ENCODE measurements around the gene SLC7A1. TPM values are rescaled to one million over a fixed set of nuclear protein-coding genes. Genes with fewer than 3 reads are reported as not detected.

Gene SLC7A1
- total and polyA plus RNA-seq, 2 of the 8 experiments (the other 6 are each of a cell fraction or from before 2014, with no cell fraction given) = 26.8 to 114 TPM

DNA sequence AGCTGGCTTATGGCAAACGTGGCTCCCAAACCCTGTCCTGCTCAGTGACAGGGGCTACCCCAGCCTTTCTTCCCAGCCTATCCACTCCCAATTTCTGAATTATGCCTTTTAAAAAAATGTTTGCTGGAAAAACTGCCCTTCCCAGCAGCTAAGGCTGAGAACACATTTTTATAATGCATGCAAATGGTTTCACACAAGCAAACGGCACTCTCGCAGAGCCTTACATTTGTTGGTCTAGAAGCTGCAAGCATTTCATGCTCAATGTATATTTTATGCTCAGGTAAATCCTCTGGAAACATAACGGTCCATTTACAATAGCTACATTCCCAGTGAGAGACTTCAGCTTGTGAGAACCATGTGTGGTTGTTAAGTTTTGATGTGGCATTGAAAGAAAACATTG, 61.4 kb downstream of the SLC7A1 start:
- ChIA-PET CTCF (ENCODE audit: partially characterized antibody) (interaction anchor here (1.1 to 1.3 kb wide), 4 partner anchors 8 to 173 kb away, joined by 3 to 4 read pairs (median 3); no protein-coding TSS in a partner anchor), POLR2A (ENCODE audit: partially characterized antibody) (no interaction called here)
- Histone ChIP-seq H3K4me2 (ENCODE audit: insufficient read depth in 1 of 2, low read depth in 2 of 2, low read length in 2 of 2) (no peak overlapping the region), H2BK120ac (replicated peaks; ENCODE audit: low read depth, low read length) (no peak overlapping the region), H3K4me1 (replicated peaks in 1 of 4; ENCODE audit: control insufficient read depth in 3 of 4, insufficient read depth in 4 of 4, low read length in 3 of 4) (0 out of 7 replicates have a peak, but pooled peaks cover 0 to 2% (median 0%) of the 10 kb centered on the region in 4 experiments), H3K56ac (replicated peaks; ENCODE audit: insufficient read length, low read depth, low read length) (no peak overlapping the region), H3K79me2 (ENCODE audit: control insufficient read depth in 1 of 2, insufficient read depth in 2 of 2, low read length in 2 of 2) (peaks cover 0 to 32% of the 10 kb centered on the region in 2 experiments; a peak in 2 of 4 replicates), H2BK20ac (ENCODE audit: low read length) (no peak overlapping the region), H2AFZ (ENCODE audit: low read length) (no peak overlapping the region), H3K9me3 (ENCODE audit: insufficient read depth in 2 of 2, low read depth in 1 of 2, low read length in 1 of 2) (no peaks in the 10 kb centered on the region), H2BK12ac (ENCODE audit: low read depth, low read length) (no peak overlapping the region), H4K8ac (ENCODE audit: extremely low read depth, insufficient read depth, low read length) (no peak overlapping the region), H2AK5ac (ENCODE audit: low read depth, low read length) (no peak overlapping the region), H3K14ac (ENCODE audit: insufficient read length) (no peak overlapping the region), H2BK15ac (ENCODE audit: low read length) (no peak overlapping the region), H3K27me3 (replicated peaks in 1 of 4; ENCODE audit: control insufficient read depth in 3 of 4, extremely low read depth in 1 of 4, insufficient read depth in 3 of 4, low read length in 3 of 4) (no peaks in the 10 kb centered on the region), H3K18ac (ENCODE audit: extremely low read depth, low read length) (no peak overlapping the region), H3K27ac (ENCODE audit: low read depth, low read length) (no peak overlapping the region), H4K91ac (replicated peaks; ENCODE audit: insufficient read length, low read length) (no peak overlapping the region), H3K4me3 (ENCODE audit: extremely low read depth in 1 of 4, insufficient read depth in 2 of 4, low read depth in 3 of 4, low read length in 4 of 4) (no peak overlapping the region), H4K5ac (ENCODE audit: insufficient read length, low read depth, low read length) (no peak overlapping the region), H3K9ac (replicated peaks in 1 of 4; ENCODE audit: extremely low read depth in 1 of 4, low read depth in 3 of 4, low read length in 3 of 4) (no peak overlapping the region), H2BK5ac (ENCODE audit: low read depth, low read length) (no peak overlapping the region), H3K36me3 (ENCODE audit: control insufficient read depth in 2 of 4, insufficient read depth in 4 of 4, low read length in 3 of 4) (peaks cover 9 to 71% (median 33%) of the 10 kb centered on the region in 4 experiments), H3K4ac (replicated peaks; ENCODE audit: insufficient read length, low read depth, low read length) (no peak overlapping the region), H3K23me2 (ENCODE audit: low read depth, low read length) (no peaks in the 10 kb centered on the region), H4K20me1 (replicated peaks in 1 of 2; ENCODE audit: control insufficient read depth in 1 of 2, insufficient read depth in 2 of 2, low read length in 2 of 2) (peaks cover 13 to 14% of the 10 kb centered on the region in 2 experiments), H3K79me1 (ENCODE audit: low read depth, low read length) (peaks cover 10% of the 10 kb centered on the region; the same call in 1 of the 2 replicates), H3K23ac (ENCODE audit: insufficient read length) (no peak overlapping the region)
- DNase-seq (ENCODE audit: low read depth in 1 of 2, low spot score in 2 of 2) (no peak), FAIRE-seq (no peak)
- 93% methylated on average over 4 of the region's 4 CpGs; no CpG with 5 or more reads in 1 of the 2 experiments for WGBS, 2 experiments (ENCODE audit: extremely low coverage in 1 of 2, insufficient coverage in 1 of 2, insufficient read length in 1 of 2, insufficient replicate concordance in 2 of 2, low coverage in 1 of 2, low lambda C conversion rate in 2 of 2, missing lambda C conversion rate in 1 of 2)
- no peak for TF ChIP-seq YY1 (IDR thresholded peaks at IDR 0.05; ENCODE audit: low read depth, low read length)
- TF ChIP-seq TCF12 (IDR thresholded peaks at IDR 0.05; ENCODE audit: low read depth, low read length) = no peak
- TF ChIP-seq MAX (IDR thresholded peaks at IDR 0.05) = no peak
- TF ChIP-seq HDAC2 (IDR thresholded peaks at IDR 0.05; ENCODE audit: borderline replicate concordance in 1 of 2, low read depth in 2 of 2, low read length in 2 of 2) = no peak
- no peak for TF ChIP-seq JUND (IDR thresholded peaks at IDR 0.05; ENCODE audit: low read length)
- no peak for TF ChIP-seq SP2 (IDR thresholded peaks at IDR 0.05; ENCODE audit: low read length)
- TF ChIP-seq, protein P1, sequence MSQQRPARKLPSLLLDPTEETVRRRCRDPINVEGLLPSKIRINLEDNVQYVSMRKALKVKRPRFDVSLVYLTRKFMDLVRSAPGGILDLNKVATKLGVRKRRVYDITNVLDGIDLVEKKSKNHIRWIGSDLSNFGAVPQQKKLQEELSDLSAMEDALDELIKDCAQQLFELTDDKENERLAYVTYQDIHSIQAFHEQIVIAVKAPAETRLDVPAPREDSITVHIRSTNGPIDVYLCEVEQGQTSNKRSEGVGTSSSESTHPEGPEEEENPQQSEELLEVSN (IDR thresholded peaks at IDR 0.05) = no peak
- TF ChIP-seq GTF2F1 (IDR thresholded peaks at IDR 0.05; ENCODE audit: borderline replicate concordance, low read depth, low read length) = no peak
- TF ChIP-seq BCL11A (IDR thresholded peaks at IDR 0.05; ENCODE audit: low read depth in 2 of 2, low read length in 2 of 2) = no peak
- TF ChIP-seq ASH2L (IDR thresholded peaks at IDR 0.05; ENCODE audit: low read length) = no peak
- TF ChIP-seq CEBPB (IDR thresholded peaks at IDR 0.05; ENCODE audit: low read depth, low read length) = no peak

All from H1 (cell line).